Heart left ventricle (tissue), 16 donors: ENCODE measurements around the gene GIPC1. TPM values are rescaled to one million over a fixed set of nuclear protein-coding genes. Genes with fewer than 3 reads are reported as not detected.

Source experiments
- ATAC-seq, 4 donors: fragments of 200-7000 bp; cut with Tn5 transposase; one replicate each; pipeline ENCODE4 v1.9.1; 2020 to 2022; ENCODE audit warnings: moderate library complexity in 4 of 4, mild to moderate bottlenecking in 3 of 4, moderate number of reproducible peaks in 1 of 4
- DNase-seq, 5 donors: peaks; one replicate each; pipeline ENCODE4 v3.0.0-alpha.2; 2020
- H3K27ac ChIP-seq, 12 donors: fragments of 200-600 bp; sonication (generic) in 4 of 12; one replicate each; pipeline versions ENCODE4 v1.5.0 to v1.8.0; 2016 to 2022; ENCODE audit warnings: mild to moderate bottlenecking in 2 of 12
- H3K27me3 ChIP-seq, 9 donors: fragments of 200-600 bp; sonication (generic) in 2 of 9; one replicate each; pipeline versions ENCODE4 v1.5.1 to v1.8.0; 2016 to 2022; ENCODE audit warnings: mild to moderate bottlenecking in 3 of 9
- H3K36me3 ChIP-seq, 9 donors: fragments of 200-600 bp; sonication (generic) in 2 of 9; one replicate each; pipeline versions ENCODE4 v1.5.0 to v1.8.0; 2018 to 2022; ENCODE audit warnings: mild to moderate bottlenecking in 2 of 9
- H3K4me1 ChIP-seq, 12 donors: fragments of 200-600 bp; sonication (generic) in 4 of 12; one replicate each; pipeline versions ENCODE4 v1.5.0 to v1.8.0; 2016 to 2022; ENCODE audit warnings: mild to moderate bottlenecking in 3 of 12
- H3K4me3 ChIP-seq, 12 donors: fragments of 200-600 bp; sonication (generic) in 4 of 12; one replicate each; pipeline versions ENCODE4 v1.5.0 to v1.8.0; 2017 to 2022; ENCODE audit warnings: mild to moderate bottlenecking in 9 of 12, moderate library complexity in 4 of 12
- H3K9me3 ChIP-seq, 12 donors: fragments of 200-600 bp; sonication (generic) in 4 of 12; one replicate each; pipeline versions ENCODE4 v1.5.0 to v1.8.0; 2016 to 2022; ENCODE audit warnings: mild to moderate bottlenecking in 1 of 12
- POLR2A ChIP-seq, 2 donors: fragments of 450-650 bp; IDR thresholded peaks; one replicate each; pipeline ENCODE4 v1.6.1; 2017; ENCODE audit warnings: antibody characterized with exemption in 2 of 2, mild to moderate bottlenecking in 2 of 2, moderate library complexity in 2 of 2
- WGBS, 4 donors: extraction: QIAGEN DNeasy Blood & Tissue Kit in 2 of 4; methylation state at CpG; one replicate each; pipeline versions ENCODE4 v1.1.5 to v1.1.7; 2013 to 2018; 5-methylcytosine and 5-hydroxymethylcytosine counted together
- intact Hi-C, 10 donors: fragments of 100-400 bp; cut with DNase I; formaldehyde crosslinking; loops; one replicate each; pipeline versions ENCODE4 v1.11.1 to v1.14.2; 2022
- polyA plus RNA-seq, 2 donors: library from polyadenylated mRNA; stranded (reverse); fragments of 200-250 nt; gene quantifications; one replicate each; pipeline ENCODE4 v1.2.3, GENCODE V29; 2013
- total RNA-seq, 9 donors: library from RNA; depleted of rRNA in 2 of 9; stranded (reverse); fragments of >200 nt in 2 of 9; fragmentation: NEBNext Ultra II Directional in 3 of 9; extraction: Animal tissue kit (Norgen Biotek cat#: 25700) in 3 of 9; gene quantifications; one replicate each; pipeline versions ENCODE4 v1.1.0 to v1.2.4, GENCODE V29; 2016 to 2023
- TF ChIP-seq, protein P1 (sequence below), 12 donors: fragments of 200-600 bp; sonication (generic) in 4 of 12; IDR thresholded peaks; one replicate each; pipeline versions ENCODE4 v1.5.0 to v1.8.0; 2018 to 2022; ENCODE audit warnings: antibody characterized with exemption in 12 of 12, mild to moderate bottlenecking in 5 of 12
- donor health status: ischemic (EF 13 %, LVEDD 7.1; RV severe dilation, severe dysfunction).
- donor health status: healthy with polysubstance abuse.
- donor health status: DM: no; HTN: yes; CAD: no.
- donor health status: DM: no; HTN: no; CAD: no.
- donor health status: ischemic (EF 25% LVEDD 6.9; RV normal size, moderate dysfunction).
- donor health status: ischemic (EF 25% LVEDD 5.7; RV mildly dilated, moderate dysfunction).
- donor health status: healthy.
- donor health status: DM: yes; HTN: yes; CAD: no.
- donor health status: ischemic (EF 35%, LVEDD 5.7; RV mildly dilated, moderate dysfunction).
- donor health status: nonischemic (EF 11% LVEDD 7.7; RV severe dilation, severe dysfunction).
- donor health status: DM: yes; HTN: yes; CAD: no.
- donor health status: PGD.
- donor health status: ischemic (EF 29% LVEDD 5.4; RV normal size, mild dysfunction).
- donor health status: nonischemic (EF 23%, LVEDD 6.1; RV moderate dilation, normal function).

Gene GIPC1
- total and polyA plus RNA-seq, 11 donors: 44.9 to 87.4 (median 49.7) TPM

DNA sequence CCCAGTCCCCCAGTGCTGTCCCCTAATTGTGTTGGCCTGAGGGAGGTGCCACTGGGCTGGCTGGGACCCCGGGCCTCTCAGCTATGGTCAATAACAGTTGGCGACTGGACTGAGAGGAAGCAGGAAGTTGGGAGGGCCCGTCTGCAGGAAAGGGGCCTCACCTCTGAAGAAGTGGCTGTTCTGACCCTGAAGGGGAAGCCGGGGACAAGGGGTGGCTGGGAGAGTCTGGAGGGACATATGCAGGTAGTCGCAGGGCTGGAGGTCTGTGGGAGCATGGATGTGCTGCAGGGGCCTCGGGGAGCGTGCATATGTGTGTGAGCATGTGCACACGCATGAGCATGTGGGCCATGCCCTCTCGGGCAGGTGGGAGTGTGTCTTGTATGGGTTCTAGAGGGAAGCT lies 56.9 kb downstream of the GIPC1 start:
- Histone ChIP-seq H3K36me3 (peaks cover 6 to 53% (median 31%) of the 10 kb centered on the region in 9 donors), H3K4me1 (peaks cover 2 to 74% (median 55%) of the 10 kb centered on the region in 12 donors), H3K27me3 (no peaks in the 10 kb centered on the region), H3K9me3 (no peaks in the 10 kb centered on the region), H3K27ac (peak overlapping the region in 5 of 12 donors; percentile 5 to 82 (median 55)), H3K4me3 (no peak overlapping the region)
- no peak for TF ChIP-seq POLR2A (IDR thresholded peaks at IDR 0.05)
- TF ChIP-seq, protein P1, sequence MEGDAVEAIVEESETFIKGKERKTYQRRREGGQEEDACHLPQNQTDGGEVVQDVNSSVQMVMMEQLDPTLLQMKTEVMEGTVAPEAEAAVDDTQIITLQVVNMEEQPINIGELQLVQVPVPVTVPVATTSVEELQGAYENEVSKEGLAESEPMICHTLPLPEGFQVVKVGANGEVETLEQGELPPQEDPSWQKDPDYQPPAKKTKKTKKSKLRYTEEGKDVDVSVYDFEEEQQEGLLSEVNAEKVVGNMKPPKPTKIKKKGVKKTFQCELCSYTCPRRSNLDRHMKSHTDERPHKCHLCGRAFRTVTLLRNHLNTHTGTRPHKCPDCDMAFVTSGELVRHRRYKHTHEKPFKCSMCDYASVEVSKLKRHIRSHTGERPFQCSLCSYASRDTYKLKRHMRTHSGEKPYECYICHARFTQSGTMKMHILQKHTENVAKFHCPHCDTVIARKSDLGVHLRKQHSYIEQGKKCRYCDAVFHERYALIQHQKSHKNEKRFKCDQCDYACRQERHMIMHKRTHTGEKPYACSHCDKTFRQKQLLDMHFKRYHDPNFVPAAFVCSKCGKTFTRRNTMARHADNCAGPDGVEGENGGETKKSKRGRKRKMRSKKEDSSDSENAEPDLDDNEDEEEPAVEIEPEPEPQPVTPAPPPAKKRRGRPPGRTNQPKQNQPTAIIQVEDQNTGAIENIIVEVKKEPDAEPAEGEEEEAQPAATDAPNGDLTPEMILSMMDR (IDR thresholded peaks at IDR 0.05): no peak
- no peak for DNase-seq
- 58 to 74% (median 66%) methylated on average over 8 to 9 of the region's 9 CpGs for WGBS, 4 donors
- intact Hi-C loops: loop anchor here in 2 of 10 donors (5.0 kb wide), 2 partner anchors 33 to 38 kb away; partner anchors contain the start of gene PTGER1 (in 1 of the 2)
- ATAC-seq: no peak

DNA sequence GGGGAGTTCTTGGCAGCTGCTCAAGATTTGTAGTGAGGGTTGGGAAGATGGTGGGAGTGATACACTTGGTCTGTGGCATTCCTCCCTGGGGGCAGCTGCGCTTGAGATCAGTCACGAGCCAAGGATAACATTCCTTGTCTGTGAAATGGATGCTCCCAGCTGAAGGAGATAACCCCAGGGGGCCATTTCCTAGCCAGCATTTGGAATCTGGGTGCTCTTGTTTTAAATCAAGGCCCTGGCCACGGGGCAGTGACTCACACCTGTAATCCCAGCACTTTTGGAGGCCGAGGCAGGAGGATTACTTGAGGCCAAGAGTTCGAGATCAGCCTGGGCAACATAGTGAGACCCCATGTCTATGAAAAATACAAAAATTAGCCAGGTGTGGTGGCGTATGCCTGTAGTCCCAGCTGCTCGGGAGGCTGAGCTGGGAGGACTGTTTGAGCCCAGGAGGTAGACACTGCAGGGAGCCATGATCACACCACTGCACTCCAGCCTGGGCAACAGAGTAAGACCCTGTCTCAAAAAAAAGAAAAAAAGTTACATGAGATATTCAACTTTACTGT lies 58.3 kb downstream of the GIPC1 start:
- Histone ChIP-seq H3K27me3 (no peaks in the 10 kb centered on the region), H3K36me3 (peaks cover 0 to 39% (median 17%) of the 10 kb centered on the region in 9 donors), H3K4me1 (peaks cover 2 to 79% (median 58%) of the 10 kb centered on the region in 12 donors), H3K9me3 (no peaks in the 10 kb centered on the region), H3K4me3 (no peak overlapping the region), H3K27ac (peak overlapping the region in 6 of 12 donors; percentile 1 to 95 (median 48))
- TF ChIP-seq, protein P1 (IDR thresholded peaks at IDR 0.05): no peak
- TF ChIP-seq POLR2A (IDR thresholded peaks at IDR 0.05): no peak
- no peak for DNase-seq
- WGBS, 4 donors: 85 to 93% (median 86%) methylated on average over 7 of the region's 7 CpGs
- no peak for ATAC-seq
- intact Hi-C loops: loop anchor here in 2 of 10 donors (5.0 kb wide), 2 partner anchors 35 to 40 kb away; partner anchors contain the start of gene PTGER1 (in 1 of the 2)

DNA sequence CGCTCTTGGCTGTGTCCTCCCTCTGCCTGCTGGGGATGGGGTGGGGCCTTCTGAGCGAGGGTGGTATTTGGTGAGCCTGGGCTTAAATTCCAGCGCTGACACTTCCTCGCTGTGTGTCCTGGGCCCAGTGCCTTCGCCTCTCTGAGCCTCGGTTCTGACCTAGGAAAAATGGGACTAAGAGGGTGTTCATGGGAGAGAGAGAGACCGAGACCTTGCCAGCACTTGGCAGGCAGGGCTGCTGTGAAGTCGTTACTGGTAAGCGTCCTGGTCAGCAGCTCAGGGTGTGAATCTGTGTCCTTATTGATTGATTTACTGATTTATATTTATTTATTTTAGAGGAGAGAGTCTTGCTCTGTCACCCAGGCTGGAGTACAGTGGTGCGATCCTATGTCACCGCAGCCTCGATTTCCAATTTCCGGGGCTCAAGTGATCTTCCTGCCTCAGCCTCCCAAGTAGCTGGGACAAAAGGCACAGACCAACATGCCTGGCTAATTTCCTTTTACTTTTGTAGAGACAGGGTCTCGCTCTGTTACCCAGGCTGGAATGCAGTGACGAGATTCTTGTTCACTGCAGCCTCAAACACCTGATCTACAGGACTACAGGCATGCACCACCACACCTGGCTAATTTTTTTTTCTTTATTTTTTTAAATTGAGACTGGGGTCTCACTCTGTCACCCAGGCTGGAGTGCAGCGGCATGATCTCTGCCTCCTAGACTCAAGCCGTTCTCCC lies 60.4 kb downstream of the GIPC1 start:
- Histone ChIP-seq H3K4me3 (peak overlapping the region in 9 of 12 donors; percentile 78 to 98 (median 94)), H3K27me3 (no peaks in the 10 kb centered on the region), H3K27ac (peak overlapping the region; percentile 43 to 98 (median 93)), H3K9me3 (no peaks in the 10 kb centered on the region), H3K4me1 (peaks cover 2 to 81% (median 56%) of the 10 kb centered on the region in 12 donors), H3K36me3 (peaks cover 0 to 19% (median 0%) of the 10 kb centered on the region in 9 donors)
- DNase-seq (no peak), ATAC-seq (no peak)
- WGBS, 4 donors: 61 to 72% (median 65%) methylated on average over 16 to 17 of the region's 17 CpGs
- intact Hi-C loops: loop anchor here in 2 of 10 donors (5.0 kb wide), 2 partner anchors 37 to 42 kb away; partner anchors contain the start of gene PTGER1 (in 1 of the 2)
- TF ChIP-seq, protein P1 (IDR thresholded peaks at IDR 0.05): no peak
- no peak for TF ChIP-seq POLR2A (IDR thresholded peaks at IDR 0.05)
